Body of pancreas (tissue), 4 donors: ENCODE results near the gene TBATA. TPM values are rescaled to one million over a fixed set of nuclear protein-coding genes. Genes with fewer than 3 reads are reported as not detected.

Source experiments
- ATAC-seq: fragments of 150-250 bp; one replicate; pipeline ENCODE4 v1.9.1; 2016
- DNase-seq, 4 donors: peaks; one replicate each; pipeline ENCODE4 v3.0.0-alpha.2; 2019
- H3K27ac ChIP-seq, 4 donors: fragments of 200-600 bp; sonication (generic); 1 replicate in 3 of 4; 2 replicates in 1 of 4; pipeline versions ENCODE4 v1.5.1 to v1.6.1; 2016 to 2019; ENCODE audit warnings: mild to moderate bottlenecking in 1 of 4, mixed read lengths in 1 of 4, moderate library complexity in 1 of 4
- H3K27me3 ChIP-seq, 2 donors: fragments of 200-600 bp; sonication (generic); one replicate each; pipeline ENCODE4 v1.6.0; 2016; ENCODE audit warnings: mild to moderate bottlenecking in 1 of 2
- H3K36me3 ChIP-seq, 2 donors: fragments of 200-600 bp; sonication (generic); replicated peaks in 1 of 2; 2 replicates each; pipeline ENCODE4 v1.5.1; 2016; ENCODE audit warnings: low read depth in 2 of 2; ENCODE audit not compliant: insufficient read depth in 1 of 2
- H3K4me1 ChIP-seq: fragments of 200-600 bp; sonication (generic); one replicate; pipeline ENCODE4 v1.6.0; 2016
- H3K4me3 ChIP-seq, 2 donors: fragments of 200-600 bp; sonication (generic); 1 replicate in 1 of 2; 2 replicates in 1 of 2; pipeline ENCODE4 v1.5.1; 2016 to 2019
- H3K9me3 ChIP-seq, 3 donors: fragments of 200-600 bp; sonication (generic); 1 replicate in 2 of 3; 2 replicates in 1 of 3; pipeline ENCODE4 v1.5.1; 2016
- POLR2A ChIP-seq, 3 donors: fragments of 450-650 bp; IDR thresholded peaks; one replicate each; pipeline ENCODE4 v1.6.1; 2016; ENCODE audit warnings: antibody characterized with exemption in 3 of 3, mild to moderate bottlenecking in 2 of 3
- WGBS, 2 donors: methylation state at CpG; one replicate each; pipeline ENCODE4 v1.1.5; 2017; 5-methylcytosine and 5-hydroxymethylcytosine counted together
- intact Hi-C: fragments of 100-400 bp; cut with DNase I; formaldehyde crosslinking; loops from one replicate; pipeline ENCODE4 v1.15.1; 2023
- total RNA-seq, 2 donors: library from RNA; depleted of rRNA; stranded (reverse); fragments of >200 nt; gene quantifications; one replicate each; pipeline ENCODE4 v1.1.0, GENCODE V29; 2016
- TF ChIP-seq, protein P1 (sequence below), 7 experiments: fragments of 450-650 bp in 4 of 7; fragments of 200-600 bp in 3 of 7; sonication (generic) in 3 of 7; IDR thresholded peaks; one replicate each; pipeline ENCODE4 v1.5.1; 2016 to 2019; ENCODE audit warnings: antibody characterized with exemption in 7 of 7

The TBATA gene
- total RNA-seq, 2 donors from 2014 or later: not detected

DNA sequence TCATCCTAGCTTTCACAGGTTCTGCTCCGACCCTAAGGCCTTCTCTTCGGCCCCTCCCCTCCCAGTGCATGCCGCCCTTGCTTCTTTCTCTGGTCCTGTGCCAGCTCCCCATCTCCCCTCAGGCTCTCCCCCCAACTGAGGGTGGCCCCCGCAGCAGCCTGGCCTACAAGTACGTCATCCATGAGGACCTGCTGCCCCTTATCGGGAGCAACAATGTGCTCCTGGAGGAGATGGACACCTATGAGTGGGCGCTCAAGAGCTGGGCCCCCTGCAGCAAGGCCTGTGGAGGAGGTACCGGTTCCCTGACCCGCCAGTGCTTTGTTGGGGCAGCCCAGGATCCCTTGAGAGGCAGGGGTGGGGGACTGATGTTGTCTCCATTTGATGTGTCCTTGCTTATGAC is 33.8 kb downstream of the TBATA start:
- Histone ChIP-seq H3K27me3 (no peaks in the 10 kb centered on the region), H3K9me3 (no peaks in the 10 kb centered on the region), H3K27ac (no peak overlapping the region), H3K4me1 (no peaks in the 10 kb centered on the region), H3K4me3 (no peak overlapping the region), H3K36me3 (no peaks in the 10 kb centered on the region)
- no peak for ATAC-seq
- intact Hi-C loops: loop anchor here (10.0 kb wide), 1 partner anchor 277 kb away; the partner anchor contains the start of gene PALD1
- 90 to 99% methylated on average over 7 to 9 of the region's 9 CpGs for WGBS, 2 donors
- DNase-seq: no peak
- TF ChIP-seq, protein P1, sequence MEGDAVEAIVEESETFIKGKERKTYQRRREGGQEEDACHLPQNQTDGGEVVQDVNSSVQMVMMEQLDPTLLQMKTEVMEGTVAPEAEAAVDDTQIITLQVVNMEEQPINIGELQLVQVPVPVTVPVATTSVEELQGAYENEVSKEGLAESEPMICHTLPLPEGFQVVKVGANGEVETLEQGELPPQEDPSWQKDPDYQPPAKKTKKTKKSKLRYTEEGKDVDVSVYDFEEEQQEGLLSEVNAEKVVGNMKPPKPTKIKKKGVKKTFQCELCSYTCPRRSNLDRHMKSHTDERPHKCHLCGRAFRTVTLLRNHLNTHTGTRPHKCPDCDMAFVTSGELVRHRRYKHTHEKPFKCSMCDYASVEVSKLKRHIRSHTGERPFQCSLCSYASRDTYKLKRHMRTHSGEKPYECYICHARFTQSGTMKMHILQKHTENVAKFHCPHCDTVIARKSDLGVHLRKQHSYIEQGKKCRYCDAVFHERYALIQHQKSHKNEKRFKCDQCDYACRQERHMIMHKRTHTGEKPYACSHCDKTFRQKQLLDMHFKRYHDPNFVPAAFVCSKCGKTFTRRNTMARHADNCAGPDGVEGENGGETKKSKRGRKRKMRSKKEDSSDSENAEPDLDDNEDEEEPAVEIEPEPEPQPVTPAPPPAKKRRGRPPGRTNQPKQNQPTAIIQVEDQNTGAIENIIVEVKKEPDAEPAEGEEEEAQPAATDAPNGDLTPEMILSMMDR (IDR thresholded peaks at IDR 0.05): no peak
- no peak for TF ChIP-seq POLR2A (IDR thresholded peaks at IDR 0.05)

DNA sequence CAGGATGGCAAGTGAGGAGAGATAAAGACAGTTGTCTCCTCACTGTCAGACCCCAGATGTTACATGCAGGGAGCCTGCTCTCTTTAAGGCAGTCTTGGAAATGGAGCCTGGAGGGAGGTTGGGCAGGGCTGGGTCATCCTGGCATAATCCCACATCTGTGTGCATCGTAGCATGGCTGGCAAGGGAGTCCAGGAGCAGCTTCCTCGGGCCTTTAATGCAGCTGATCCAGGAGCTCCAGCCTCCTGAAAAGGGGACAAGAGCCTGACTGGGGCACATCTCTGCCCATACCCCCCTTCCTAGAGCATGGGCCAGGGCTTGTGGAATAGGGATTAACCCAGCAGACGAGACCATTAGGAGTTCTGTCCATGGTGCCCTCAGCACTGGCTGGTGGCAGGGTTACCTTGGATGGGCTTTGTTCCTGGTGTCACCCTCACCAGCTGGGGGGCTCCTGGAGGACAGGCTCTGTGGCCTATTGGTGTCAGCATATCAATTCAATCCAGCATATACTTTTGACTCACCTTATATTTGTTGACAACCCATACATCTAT is 34.9 kb downstream of the TBATA start:
- DNase-seq: no peak
- intact Hi-C loops: loop anchor here (10.0 kb wide), 1 partner anchor 275 kb away; the partner anchor contains the start of gene PALD1
- 56% methylated on average over 3 of the region's 3 CpGs; no CpG with 5 or more reads in 1 of the 2 donors for WGBS, 2 donors

DNA sequence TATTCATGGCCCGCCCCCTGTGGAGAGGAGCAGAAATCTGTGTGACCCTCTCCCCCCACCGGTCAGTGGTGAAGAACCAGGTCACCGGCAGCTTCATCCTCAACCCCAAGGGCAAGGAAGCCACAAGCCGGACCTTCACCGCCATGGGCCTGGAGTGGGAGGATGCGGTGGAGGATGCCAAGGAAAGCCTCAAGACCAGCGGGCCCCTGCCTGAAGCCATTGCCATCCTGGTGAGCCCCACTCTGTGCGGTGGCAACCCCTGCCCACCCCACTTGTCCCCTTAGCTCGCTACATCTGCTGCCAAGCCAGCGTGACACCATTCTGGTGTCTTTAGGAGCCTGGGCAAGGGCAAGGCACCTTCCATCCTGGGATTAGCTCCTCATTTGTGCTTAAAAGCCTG is 35.4 kb downstream of the TBATA start:
- 89 to 93% methylated on average over 6 to 9 of the region's 10 CpGs for WGBS, 2 donors
- no peak overlapping the region for H3K27ac ChIP-seq
- H3K4me1 ChIP-seq: no peaks in the 10 kb centered on the region
- ATAC-seq (no peak), DNase-seq (no peak)
- intact Hi-C loops: loop anchor here (10.0 kb wide), 1 partner anchor 275 kb away; the partner anchor contains the start of gene PALD1
- no peaks in the 10 kb centered on the region for H3K36me3 ChIP-seq
- H3K27me3 ChIP-seq: no peaks in the 10 kb centered on the region
- no peak for TF ChIP-seq POLR2A (IDR thresholded peaks at IDR 0.05)
- TF ChIP-seq, protein P1 (IDR thresholded peaks at IDR 0.05): no peak
- no peaks in the 10 kb centered on the region for H3K9me3 ChIP-seq
- no peak overlapping the region for H3K4me3 ChIP-seq

More for the DNA sequence above, 34.9 kb downstream of the TBATA start:
- TF ChIP-seq, protein P1 (IDR thresholded peaks at IDR 0.05): no peak
- TF ChIP-seq POLR2A (IDR thresholded peaks at IDR 0.05): no peak
- H3K27ac ChIP-seq: no peak overlapping the region
- H3K4me1 ChIP-seq: no peaks in the 10 kb centered on the region
- no peaks in the 10 kb centered on the region for H3K36me3 ChIP-seq
- no peaks in the 10 kb centered on the region for H3K27me3 ChIP-seq
- H3K4me3 ChIP-seq: no peak overlapping the region
- no peaks in the 10 kb centered on the region for H3K9me3 ChIP-seq
- ATAC-seq: no peak

DNA sequence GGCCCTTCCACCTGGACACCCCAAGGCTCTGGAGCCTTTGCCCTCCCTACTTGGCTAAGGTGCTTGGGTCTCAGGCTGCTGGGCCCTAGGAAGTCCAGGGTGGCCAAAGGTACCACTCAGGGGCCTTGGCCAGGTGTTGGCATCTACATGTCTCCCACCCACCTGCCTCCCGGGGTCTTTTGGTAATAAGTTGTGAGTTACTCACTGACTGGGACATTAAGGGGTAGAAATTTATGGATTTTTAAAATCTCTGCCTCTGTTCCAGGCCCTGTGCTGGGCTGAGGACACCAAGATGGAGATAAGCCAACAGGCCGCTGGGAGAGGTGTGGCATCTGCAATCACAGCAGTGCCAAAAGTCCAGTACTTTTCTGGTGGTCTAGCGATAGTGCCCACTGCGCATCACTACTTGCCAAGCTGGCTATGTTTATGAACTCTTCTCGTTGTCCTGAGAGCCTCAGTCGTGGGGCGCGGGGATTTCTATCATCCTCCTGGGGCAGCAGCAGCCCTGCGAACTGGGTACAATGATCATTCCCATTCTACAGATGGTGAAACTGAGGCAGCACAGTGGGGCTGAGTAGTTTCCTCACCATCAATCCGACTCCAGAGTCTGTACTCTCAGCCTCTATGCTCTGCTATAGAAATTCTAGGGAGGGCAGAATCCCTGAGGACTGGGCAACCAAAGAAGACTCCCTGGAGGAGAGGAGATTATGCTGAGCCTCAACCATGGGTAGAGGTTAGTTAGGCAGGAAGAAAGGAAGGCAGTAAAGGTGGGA is 36.2 kb downstream of the TBATA start:
- DNase-seq (no peak), ATAC-seq (no peak)
- Histone ChIP-seq H3K27me3 (no peaks in the 10 kb centered on the region), H3K9me3 (no peaks in the 10 kb centered on the region), H3K36me3 (no peaks in the 10 kb centered on the region), H3K4me1 (no peaks in the 10 kb centered on the region), H3K27ac (no peak overlapping the region), H3K4me3 (no peak overlapping the region)
- no peak for TF ChIP-seq POLR2A (IDR thresholded peaks at IDR 0.05)
- TF ChIP-seq, protein P1 (IDR thresholded peaks at IDR 0.05): no peak
- 86 to 98% methylated on average over 10 of the region's 10 CpGs for WGBS, 2 donors
- intact Hi-C loops: no loop called here
